ENCODE data around the gene MTHFD2L.
A peak's percentile ranks its signal among the peaks of the same experiment; 100 is the strongest.

MTHFD2L gene

GRCh38 chr4:74327762-74328161, 169.8 kb downstream of the MTHFD2L start:
- ATAC-seq (ENCODE audit: low read depth) = peak; percentile 59
- H3K4me1 ChIP-seq (ENCODE audit: insufficient read depth, poor library complexity, severe bottlenecking) = peaks cover 24% of the 10 kb centered on the region

GRCh38 chr4:74328501-74328900, 170.6 kb downstream of the MTHFD2L start:
- H3K4me3 ChIP-seq (ENCODE audit: severe bottlenecking) = no peak overlapping the region
- 0 out of 2 replicates have a peak, but pooled peaks cover 3% of the 10 kb centered on the region for H3K36me3 ChIP-seq (ENCODE audit: low read depth)
- H3K4me1 ChIP-seq (ENCODE audit: insufficient read depth, poor library complexity, severe bottlenecking) = peaks cover 24% of the 10 kb centered on the region
- TF ChIP-seq CTCF (IDR thresholded peaks at IDR 0.05; ENCODE audit: poor library complexity, severe bottlenecking) = no peak
- peak overlapping the region; percentile 91 for H3K27ac ChIP-seq (ENCODE audit: poor library complexity, severe bottlenecking)
- no peaks in the 10 kb centered on the region for H3K9me3 ChIP-seq (ENCODE audit: severe bottlenecking)
- DNase-seq (ENCODE audit: low spot score) (no peak), ATAC-seq (ENCODE audit: low read depth) (peak; percentile 54; the same call in 1 of the 3 replicates)
- no peaks in the 10 kb centered on the region for H3K27me3 ChIP-seq (ENCODE audit: insufficient read depth, poor library complexity, severe bottlenecking)

More at GRCh38 chr4:74327762-74328161, 169.8 kb downstream of the MTHFD2L start:
- 0 out of 2 replicates have a peak, but pooled peaks cover 3% of the 10 kb centered on the region for H3K36me3 ChIP-seq (ENCODE audit: low read depth)
- DNase-seq (ENCODE audit: low spot score) = no peak
- no peak overlapping the region for H3K4me3 ChIP-seq (ENCODE audit: severe bottlenecking)
- H3K9me3 ChIP-seq (ENCODE audit: severe bottlenecking) = no peaks in the 10 kb centered on the region
- no peaks in the 10 kb centered on the region for H3K27me3 ChIP-seq (ENCODE audit: insufficient read depth, poor library complexity, severe bottlenecking)
- TF ChIP-seq CTCF (IDR thresholded peaks at IDR 0.05; ENCODE audit: poor library complexity, severe bottlenecking) = no peak
- peak overlapping the region; percentile 91 for H3K27ac ChIP-seq (ENCODE audit: poor library complexity, severe bottlenecking)

- no peak for TF ChIP-seq CTCF (IDR thresholded peaks at IDR 0.05; ENCODE audit: poor library complexity, severe bottlenecking)
- Histone ChIP-seq H3K4me3 (ENCODE audit: severe bottlenecking) (no peak overlapping the region), H3K36me3 (ENCODE audit: low read depth) (0 out of 2 replicates have a peak, but pooled peaks cover 3% of the 10 kb centered on the region), H3K9me3 (ENCODE audit: severe bottlenecking) (no peaks in the 10 kb centered on the region), H3K4me1 (ENCODE audit: insufficient read depth, poor library complexity, severe bottlenecking) (peaks cover 24% of the 10 kb centered on the region), H3K27ac (ENCODE audit: poor library complexity, severe bottlenecking) (peak overlapping the region; percentile 91), H3K27me3 (ENCODE audit: insufficient read depth, poor library complexity, severe bottlenecking) (no peaks in the 10 kb centered on the region)
- ATAC-seq (ENCODE audit: low read depth) = no peak
- DNase-seq (ENCODE audit: low spot score) = no peak
Measured at GRCh38 chr4:74329307-74329706, 171.4 kb downstream of the MTHFD2L start.

GRCh38 chr4:74330295-74330750, 172.4 kb downstream of the MTHFD2L start:
- peaks cover 24% of the 10 kb centered on the region for H3K4me1 ChIP-seq (ENCODE audit: insufficient read depth, poor library complexity, severe bottlenecking)
- H3K36me3 ChIP-seq (ENCODE audit: low read depth) = 0 out of 2 replicates have a peak, but pooled peaks cover 3% of the 10 kb centered on the region
- DNase-seq (ENCODE audit: low spot score) = no peak
- no peaks in the 10 kb centered on the region for H3K27me3 ChIP-seq (ENCODE audit: insufficient read depth, poor library complexity, severe bottlenecking)
- no peak for ATAC-seq (ENCODE audit: low read depth)
- no peak overlapping the region for H3K4me3 ChIP-seq (ENCODE audit: severe bottlenecking)
- no peaks in the 10 kb centered on the region for H3K9me3 ChIP-seq (ENCODE audit: severe bottlenecking)
- no peak overlapping the region for H3K27ac ChIP-seq (ENCODE audit: poor library complexity, severe bottlenecking)
- no peak for TF ChIP-seq CTCF (IDR thresholded peaks at IDR 0.05; ENCODE audit: poor library complexity, severe bottlenecking)

GRCh38 chr4:74331252-74331651, 173.3 kb downstream of the MTHFD2L start:
- 0 out of 2 replicates have a peak, but pooled peaks cover 3% of the 10 kb centered on the region for H3K36me3 ChIP-seq (ENCODE audit: low read depth)
- no peaks in the 10 kb centered on the region for H3K9me3 ChIP-seq (ENCODE audit: severe bottlenecking)
- ATAC-seq (ENCODE audit: low read depth) (no peak), DNase-seq (ENCODE audit: low spot score) (no peak)
- H3K4me3 ChIP-seq (ENCODE audit: severe bottlenecking) = no peak overlapping the region
- no peaks in the 10 kb centered on the region for H3K27me3 ChIP-seq (ENCODE audit: insufficient read depth, poor library complexity, severe bottlenecking)
- TF ChIP-seq CTCF (IDR thresholded peaks at IDR 0.05; ENCODE audit: poor library complexity, severe bottlenecking) = no peak
- no peak overlapping the region for H3K27ac ChIP-seq (ENCODE audit: poor library complexity, severe bottlenecking)
- peaks cover 24% of the 10 kb centered on the region for H3K4me1 ChIP-seq (ENCODE audit: insufficient read depth, poor library complexity, severe bottlenecking)
